ENCODE data around the gene OR10X1. TPM values are rescaled to one million over a fixed set of nuclear protein-coding genes. Genes with fewer than 3 reads are reported as not detected.

OR10X1 gene
- total RNA-seq, 1 experiment from 2014 or later: not detected

DNA sequence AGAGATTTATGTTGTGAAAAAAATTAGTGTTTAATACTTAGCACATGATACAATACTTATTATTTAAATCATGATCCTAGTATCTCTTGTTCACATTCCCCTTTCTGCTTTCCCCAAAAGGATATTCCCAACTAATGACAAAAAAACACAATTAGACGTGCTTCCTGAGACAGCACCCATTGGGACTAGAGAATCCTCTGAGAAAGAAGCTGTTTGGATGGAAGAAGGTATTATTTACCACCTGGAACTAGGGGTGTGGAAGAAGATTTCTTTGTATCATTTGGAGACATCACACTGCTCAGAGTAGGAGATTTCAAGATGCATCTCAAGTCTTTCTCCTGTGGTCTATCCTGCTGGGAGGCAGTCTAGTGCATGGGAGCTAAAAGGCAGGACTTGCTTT, 25.3 kb upstream of the OR10X1 start, which contains the start of gene OR10Z1:
TSS of gene OR10Z1 (plus strand) at position 301 of the 400 bp plus-strand sequence. CDS start 1,171 bp downstream, outside the sequence.
- H3K27me3 ChIP-seq (ENCODE audit: control insufficient read depth, insufficient read depth, low read length): no peaks in the 10 kb centered on the region
- POLR2A ChIA-PET: no interaction called here
- in situ Hi-C loops (cut with HindIII; ENCODE audit: low pct_unique_long_range_greater_than_20kb, low sequenced_read_pairs): no loop called here
- DNase-seq (ENCODE audit: low read depth, low spot score): no peak
- CTCF ChIA-PET: no interaction called here
- H3K27ac ChIP-seq (ENCODE audit: low read length): no peak within 1 kb of the TSS
- BruUV-seq (replicated peaks): no TSS peak
- no peaks in the 10 kb centered on the region for H3K36me3 ChIP-seq (ENCODE audit: control insufficient read depth, insufficient read depth, low read length)
- no peak for ATAC-seq
- no peak within 1 kb of the TSS for H3K4me3 ChIP-seq (ENCODE audit: low read depth in 2 of 2, low read length in 2 of 2)
- TF ChIP-seq POLR2AphosphoS5 (IDR thresholded peaks at IDR 0.05; ENCODE audit: low read depth, low read length): no peak
- TF ChIP-seq SIN3A (IDR thresholded peaks at IDR 0.05; ENCODE audit: borderline replicate concordance, insufficient read depth, low read depth, low read length): no peak
- no peak for TF ChIP-seq TCF7L2 (IDR thresholded peaks at IDR 0.05; ENCODE audit: low read depth, low read length)
- TF ChIP-seq, protein P1, sequence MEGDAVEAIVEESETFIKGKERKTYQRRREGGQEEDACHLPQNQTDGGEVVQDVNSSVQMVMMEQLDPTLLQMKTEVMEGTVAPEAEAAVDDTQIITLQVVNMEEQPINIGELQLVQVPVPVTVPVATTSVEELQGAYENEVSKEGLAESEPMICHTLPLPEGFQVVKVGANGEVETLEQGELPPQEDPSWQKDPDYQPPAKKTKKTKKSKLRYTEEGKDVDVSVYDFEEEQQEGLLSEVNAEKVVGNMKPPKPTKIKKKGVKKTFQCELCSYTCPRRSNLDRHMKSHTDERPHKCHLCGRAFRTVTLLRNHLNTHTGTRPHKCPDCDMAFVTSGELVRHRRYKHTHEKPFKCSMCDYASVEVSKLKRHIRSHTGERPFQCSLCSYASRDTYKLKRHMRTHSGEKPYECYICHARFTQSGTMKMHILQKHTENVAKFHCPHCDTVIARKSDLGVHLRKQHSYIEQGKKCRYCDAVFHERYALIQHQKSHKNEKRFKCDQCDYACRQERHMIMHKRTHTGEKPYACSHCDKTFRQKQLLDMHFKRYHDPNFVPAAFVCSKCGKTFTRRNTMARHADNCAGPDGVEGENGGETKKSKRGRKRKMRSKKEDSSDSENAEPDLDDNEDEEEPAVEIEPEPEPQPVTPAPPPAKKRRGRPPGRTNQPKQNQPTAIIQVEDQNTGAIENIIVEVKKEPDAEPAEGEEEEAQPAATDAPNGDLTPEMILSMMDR (IDR thresholded peaks at IDR 0.05): no peak
- TF ChIP-seq, protein P2, sequence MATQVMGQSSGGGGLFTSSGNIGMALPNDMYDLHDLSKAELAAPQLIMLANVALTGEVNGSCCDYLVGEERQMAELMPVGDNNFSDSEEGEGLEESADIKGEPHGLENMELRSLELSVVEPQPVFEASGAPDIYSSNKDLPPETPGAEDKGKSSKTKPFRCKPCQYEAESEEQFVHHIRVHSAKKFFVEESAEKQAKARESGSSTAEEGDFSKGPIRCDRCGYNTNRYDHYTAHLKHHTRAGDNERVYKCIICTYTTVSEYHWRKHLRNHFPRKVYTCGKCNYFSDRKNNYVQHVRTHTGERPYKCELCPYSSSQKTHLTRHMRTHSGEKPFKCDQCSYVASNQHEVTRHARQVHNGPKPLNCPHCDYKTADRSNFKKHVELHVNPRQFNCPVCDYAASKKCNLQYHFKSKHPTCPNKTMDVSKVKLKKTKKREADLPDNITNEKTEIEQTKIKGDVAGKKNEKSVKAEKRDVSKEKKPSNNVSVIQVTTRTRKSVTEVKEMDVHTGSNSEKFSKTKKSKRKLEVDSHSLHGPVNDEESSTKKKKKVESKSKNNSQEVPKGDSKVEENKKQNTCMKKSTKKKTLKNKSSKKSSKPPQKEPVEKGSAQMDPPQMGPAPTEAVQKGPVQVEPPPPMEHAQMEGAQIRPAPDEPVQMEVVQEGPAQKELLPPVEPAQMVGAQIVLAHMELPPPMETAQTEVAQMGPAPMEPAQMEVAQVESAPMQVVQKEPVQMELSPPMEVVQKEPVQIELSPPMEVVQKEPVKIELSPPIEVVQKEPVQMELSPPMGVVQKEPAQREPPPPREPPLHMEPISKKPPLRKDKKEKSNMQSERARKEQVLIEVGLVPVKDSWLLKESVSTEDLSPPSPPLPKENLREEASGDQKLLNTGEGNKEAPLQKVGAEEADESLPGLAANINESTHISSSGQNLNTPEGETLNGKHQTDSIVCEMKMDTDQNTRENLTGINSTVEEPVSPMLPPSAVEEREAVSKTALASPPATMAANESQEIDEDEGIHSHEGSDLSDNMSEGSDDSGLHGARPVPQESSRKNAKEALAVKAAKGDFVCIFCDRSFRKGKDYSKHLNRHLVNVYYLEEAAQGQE (IDR thresholded peaks at IDR 0.05; ENCODE audit: insufficient read depth in 1 of 2, low read depth in 2 of 2, low read length in 1 of 2): no peak
- no peaks in the 10 kb centered on the region for H3K4me1 ChIP-seq (ENCODE audit: control insufficient read depth, insufficient read depth, low read length)
- H3K9me3 ChIP-seq (ENCODE audit: control insufficient read depth, insufficient read depth, low read depth, low read length): no peaks in the 10 kb centered on the region
- intact Hi-C loops (cut with micrococcal nuclease; ENCODE audit: unreplicated experiment): no loop called here

DNA sequence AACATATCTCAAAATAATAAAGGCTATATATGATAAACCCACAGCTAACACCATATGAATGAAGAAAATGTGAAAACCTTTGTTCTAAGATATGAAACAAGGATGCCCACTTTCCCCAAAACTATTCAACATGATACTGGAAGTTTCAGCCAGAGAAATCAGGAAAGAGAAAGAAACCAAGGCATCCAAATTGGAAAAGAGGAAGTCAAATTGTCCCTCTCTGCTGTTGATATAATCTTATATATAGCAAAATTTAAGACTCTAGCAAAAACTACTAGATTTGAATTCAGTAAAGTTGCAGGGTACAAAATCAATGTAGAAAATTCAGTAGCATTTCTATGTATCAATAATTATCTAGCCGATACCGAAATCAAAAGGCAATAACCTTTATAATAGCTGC, 21.0 kb upstream of the OR10X1 start:
- ChIA-PET POLR2A (no interaction called here), CTCF (no interaction called here)
- in situ Hi-C loops (cut with HindIII; ENCODE audit: low pct_unique_long_range_greater_than_20kb, low sequenced_read_pairs) (no loop called here), intact Hi-C loops (cut with micrococcal nuclease; ENCODE audit: unreplicated experiment) (no loop called here)
- no peak overlapping the region for H3K27ac ChIP-seq (ENCODE audit: low read length)
- no peaks in the 10 kb centered on the region for H3K4me1 ChIP-seq (ENCODE audit: control insufficient read depth, insufficient read depth, low read length)
- H3K36me3 ChIP-seq (ENCODE audit: control insufficient read depth, insufficient read depth, low read length): no peaks in the 10 kb centered on the region
- no peaks in the 10 kb centered on the region for H3K9me3 ChIP-seq (ENCODE audit: control insufficient read depth, insufficient read depth, low read depth, low read length)
- ATAC-seq: no peak
- TF ChIP-seq, protein P2 (IDR thresholded peaks at IDR 0.05; ENCODE audit: insufficient read depth in 1 of 2, low read depth in 2 of 2, low read length in 1 of 2): no peak
- TF ChIP-seq SIN3A (IDR thresholded peaks at IDR 0.05; ENCODE audit: borderline replicate concordance, insufficient read depth, low read depth, low read length): no peak
- TF ChIP-seq, protein P1 (IDR thresholded peaks at IDR 0.05): no peak
- TF ChIP-seq TCF7L2 (IDR thresholded peaks at IDR 0.05; ENCODE audit: low read depth, low read length): no peak
- no peak for TF ChIP-seq POLR2AphosphoS5 (IDR thresholded peaks at IDR 0.05; ENCODE audit: low read depth, low read length)
- DNase-seq (ENCODE audit: low read depth, low spot score): no peak
- no peaks in the 10 kb centered on the region for H3K27me3 ChIP-seq (ENCODE audit: control insufficient read depth, insufficient read depth, low read length)
- H3K4me3 ChIP-seq (ENCODE audit: low read depth in 2 of 2, low read length in 2 of 2): no peak overlapping the region
- BruUV-seq (replicated peaks): no TSS peak

All from Panc1 (cell line).